GM19438 (cell line): Measurements from ENCODE around the gene GM2A.
"Not testable (repeated sequence)": the region's sequence is repeated elsewhere in the genome, so short reads cannot be mapped to it uniquely, and the experiment has no call there.

ENCODE experiments used
- ATAC-seq: cut with Tn5 transposase; IDR thresholded peaks from one replicate; pipeline ENCODE4 v1.9.1; 2021; ENCODE audit warnings: low read depth; ENCODE audit not compliant: unreplicated experiment

The GM2A gene

GRCh38 chr5:151225475-151225874 is 27.5 kb upstream of the GM2A start:
- no peak for ATAC-seq

- ATAC-seq = no peak
Observed at GRCh38 chr5:151227918-151228447, 25.0 kb upstream of the GM2A start.

GRCh38 chr5:151228986-151229385 is 24.0 kb upstream of the GM2A start:
- ATAC-seq = no peak

GRCh38 chr5:151230048-151230680 is 22.8 kb upstream of the GM2A start:
- no peak for ATAC-seq

- no peak for ATAC-seq
Observed at GRCh38 chr5:151231359-151231758, 21.6 kb upstream of the GM2A start.

- ATAC-seq = peak; percentile 49
Observed at GRCh38 chr5:151233616-151234085, 19.3 kb upstream of the GM2A start.

GRCh38 chr5:151234476-151235238 is 18.3 kb upstream of the GM2A start:
- ATAC-seq = peak; percentile 71

GRCh38 chr5:151235239-151235571 is 17.8 kb upstream of the GM2A start:
- not testable (repeated sequence) for ATAC-seq

- ATAC-seq = no peak
Observed at GRCh38 chr5:151236888-151237287, 16.1 kb upstream of the GM2A start.

GRCh38 chr5:151237685-151238084 is 15.3 kb upstream of the GM2A start:
- ATAC-seq = no peak

- ATAC-seq = peak; percentile 40
Observed at GRCh38 chr5:151238303-151238741, 14.7 kb upstream of the GM2A start.

GRCh38 chr5:151239237-151239861 is 13.6 kb upstream of the GM2A start:
- no peak for ATAC-seq

- not testable (repeated sequence) for ATAC-seq
Observed at GRCh38 chr5:151240268-151240835, 12.6 kb upstream of the GM2A start.

- ATAC-seq = no peak
Observed at GRCh38 chr5:151240924-151241635, 11.9 kb upstream of the GM2A start.

GRCh38 chr5:151243127-151243526 is 9.9 kb upstream of the GM2A start:
- no peak for ATAC-seq

GRCh38 chr5:151243564-151243963 is 9.4 kb upstream of the GM2A start:
- ATAC-seq = no peak

- no peak for ATAC-seq
Observed at GRCh38 chr5:151244206-151244605, 8.8 kb upstream of the GM2A start.

GRCh38 chr5:151245680-151246219 is 7.2 kb upstream of the GM2A start:
- ATAC-seq = no peak

- ATAC-seq = no peak
Observed at GRCh38 chr5:151248651-151249050, 4.3 kb upstream of the GM2A start.

GRCh38 chr5:151249281-151249680 is 3.7 kb upstream of the GM2A start:
- no peak for ATAC-seq
